CD4-positive, CD25-positive, alpha-beta regulatory T cell (primary cell): Measurements from ENCODE around the gene NTRK3. TPM values are rescaled to one million over a fixed set of nuclear protein-coding genes. Genes with fewer than 3 reads are reported as not detected.

Experiments used
- ATAC-seq, 2 donors: fragments of 150-1000 bp; cut with Tn5 transposase; one replicate each; pipeline ENCODE4 v1.10.0; 2021; ENCODE audit warnings: low read depth in 2 of 2, moderate number of reproducible peaks in 2 of 2, moderate library complexity in 1 of 2
- DNase-seq, 3 donors: peaks; one replicate each; pipeline versions ENCODE4 v3.0.0 to v3.0.0-alpha.2; 2012 to 2022; ENCODE audit warnings: mixed read lengths in 1 of 3
- H3K27ac ChIP-seq: one replicate; pipeline ENCODE4 v1.7.0; 2013; ENCODE audit warnings: mild to moderate bottlenecking, low read length; ENCODE audit not compliant: insufficient read depth, poor library complexity, severe bottlenecking
- H3K27me3 ChIP-seq: one replicate; pipeline ENCODE4 v1.7.0; 2013; ENCODE audit warnings: low read length; ENCODE audit not compliant: control insufficient read depth, insufficient read depth
- H3K36me3 ChIP-seq: one replicate; pipeline ENCODE4 v1.7.0; 2013; ENCODE audit warnings: mild to moderate bottlenecking, low read length, moderate library complexity; ENCODE audit not compliant: control insufficient read depth, insufficient read depth
- H3K4me1 ChIP-seq: 2 replicates; pipeline ENCODE4 v1.7.0; 2013; ENCODE audit warnings: mild to moderate bottlenecking, low read length; ENCODE audit not compliant: insufficient read depth, control insufficient read depth, poor library complexity, severe bottlenecking
- H3K4me3 ChIP-seq: one replicate; pipeline ENCODE4 v1.7.0; 2013; ENCODE audit warnings: low read depth, mild to moderate bottlenecking, low read length, moderate library complexity
- H3K9me3 ChIP-seq, 2 experiments: 1 replicate in 1 of 2; 2 replicates in 1 of 2; pipeline ENCODE4 v1.7.0; 2013; ENCODE audit warnings: low read length in 2 of 2, mild to moderate bottlenecking in 1 of 2, moderate library complexity in 1 of 2; ENCODE audit not compliant: control insufficient read depth in 2 of 2
- H3K27ac Mint-ChIP-seq, 3 donors: one replicate each; pipeline ENCODE4 v1.8.0; 2020 to 2022; ENCODE audit warnings: mild to moderate bottlenecking in 3 of 3, mixed read lengths in 3 of 3, moderate library complexity in 2 of 3
- H3K27me3 Mint-ChIP-seq: one replicate; pipeline ENCODE4 v1.8.0; 2022; ENCODE audit warnings: mild to moderate bottlenecking, mixed read lengths
- H3K36me3 Mint-ChIP-seq: one replicate; pipeline ENCODE4 v1.8.0; 2020; ENCODE audit warnings: mixed read lengths
- H3K4me1 Mint-ChIP-seq, 4 donors: one replicate each; pipeline ENCODE4 v1.8.0; 2020 to 2022; ENCODE audit warnings: mixed read lengths in 4 of 4, mild to moderate bottlenecking in 1 of 4
- H3K4me3 Mint-ChIP-seq, 4 donors: one replicate each; pipeline ENCODE4 v1.8.0; 2020 to 2022; ENCODE audit warnings: mild to moderate bottlenecking in 4 of 4, mixed read lengths in 4 of 4, moderate library complexity in 3 of 4
- H3K9me3 Mint-ChIP-seq, 7 donors: one replicate each; pipeline ENCODE4 v1.8.0; 2020 to 2022; ENCODE audit warnings: mixed read lengths in 7 of 7, mild to moderate bottlenecking in 3 of 7, moderate library complexity in 2 of 7
- polyA plus RNA-seq, 4 donors: library from polyadenylated mRNA; unstranded; fragments of 300-500 nt; fragmentation: Illumina TruSeq; gene quantifications; one replicate each; pipeline ENCODE4 v1.2.3, GENCODE V29; 2021
- total RNA-seq: library from RNA; stranded (reverse); gene quantifications from one replicate; pipeline ENCODE4 v1.2.3, GENCODE V29; 2022

NTRK3 gene
- total and polyA plus RNA-seq, 5 donors from 2014 or later, result not detected

GRCh38 chr15:88246081-88246480 is 10.5 kb downstream of the NTRK3 start:
- H3K36me3 Mint-ChIP-seq, result no peaks in the 10 kb centered on the region
- no peak for DNase-seq
- no peak overlapping the region for H3K4me3 Mint-ChIP-seq
- peaks cover 7% of the 10 kb centered on the region for H3K4me1 ChIP-seq
- no peak overlapping the region for H3K27ac Mint-ChIP-seq
- H3K27ac ChIP-seq, result no peak overlapping the region
- H3K4me3 ChIP-seq, result no peak overlapping the region
- H3K9me3 ChIP-seq, result no peaks in the 10 kb centered on the region
- peaks cover 0 to 2% (median 0%) of the 10 kb centered on the region in 7 donors for H3K9me3 Mint-ChIP-seq
- peaks cover 8% of the 10 kb centered on the region for H3K27me3 Mint-ChIP-seq
- H3K4me1 Mint-ChIP-seq, result peaks cover 0 to 4% (median 0%) of the 10 kb centered on the region in 4 donors
- ATAC-seq, result no peak
- peaks cover 3% of the 10 kb centered on the region for H3K27me3 ChIP-seq
- no peaks in the 10 kb centered on the region for H3K36me3 ChIP-seq

GRCh38 chr15:88243895-88244787 is 12.4 kb downstream of the NTRK3 start:
- Mint-ChIP-seq H3K36me3 (no peaks in the 10 kb centered on the region), H3K27me3 (peaks cover 8% of the 10 kb centered on the region), H3K9me3 (peaks cover 0 to 2% (median 0%) of the 10 kb centered on the region in 7 donors), H3K4me3 (no peak overlapping the region), H3K4me1 (peaks cover 0 to 4% (median 0%) of the 10 kb centered on the region in 4 donors), H3K27ac (no peak overlapping the region)
- Histone ChIP-seq H3K4me1 (peaks cover 7% of the 10 kb centered on the region), H3K36me3 (no peaks in the 10 kb centered on the region), H3K27ac (no peak overlapping the region), H3K27me3 (peaks cover 3% of the 10 kb centered on the region), H3K4me3 (no peak overlapping the region), H3K9me3 (no peaks in the 10 kb centered on the region)
- peak in 1 of 2 donors; percentile 33 for ATAC-seq
- peak in 1 of 3 donors; percentile 34 for DNase-seq

GRCh38 chr15:88242586-88243555 is 13.7 kb downstream of the NTRK3 start:
- H3K9me3 ChIP-seq, result no peaks in the 10 kb centered on the region
- H3K9me3 Mint-ChIP-seq, result peaks cover 0 to 2% (median 0%) of the 10 kb centered on the region in 7 donors
- peaks cover 0 to 4% (median 0%) of the 10 kb centered on the region in 4 donors for H3K4me1 Mint-ChIP-seq
- ATAC-seq, result no peak
- peaks cover 8% of the 10 kb centered on the region for H3K27me3 Mint-ChIP-seq
- no peak for DNase-seq
- no peak overlapping the region for H3K4me3 ChIP-seq
- no peaks in the 10 kb centered on the region for H3K36me3 Mint-ChIP-seq
- no peak overlapping the region for H3K27ac ChIP-seq
- no peak overlapping the region for H3K27ac Mint-ChIP-seq
- peaks cover 7% of the 10 kb centered on the region for H3K4me1 ChIP-seq
- peaks cover 3% of the 10 kb centered on the region for H3K27me3 ChIP-seq
- H3K4me3 Mint-ChIP-seq, result no peak overlapping the region
- H3K36me3 ChIP-seq, result no peaks in the 10 kb centered on the region

GRCh38 chr15:88241461-88241860 is 15.1 kb downstream of the NTRK3 start:
- Histone ChIP-seq H3K4me3 (no peak overlapping the region), H3K9me3 (no peaks in the 10 kb centered on the region), H3K27ac (no peak overlapping the region), H3K36me3 (no peaks in the 10 kb centered on the region), H3K27me3 (peaks cover 3% of the 10 kb centered on the region), H3K4me1 (peaks cover under 1% of the 10 kb centered on the region)
- Mint-ChIP-seq H3K27ac (no peak overlapping the region), H3K9me3 (peaks cover 0 to 2% (median 0%) of the 10 kb centered on the region in 7 donors), H3K4me1 (no peaks in the 10 kb centered on the region), H3K27me3 (peaks cover 7% of the 10 kb centered on the region), H3K36me3 (no peaks in the 10 kb centered on the region), H3K4me3 (no peak overlapping the region)
- ATAC-seq (no peak), DNase-seq (no peak)

GRCh38 chr15:88241060-88241459 is 15.5 kb downstream of the NTRK3 start:
- H3K4me3 ChIP-seq, result no peak overlapping the region
- H3K27ac ChIP-seq, result no peak overlapping the region
- Mint-ChIP-seq H3K4me1 (no peaks in the 10 kb centered on the region), H3K36me3 (no peaks in the 10 kb centered on the region), H3K27me3 (peaks cover 5% of the 10 kb centered on the region), H3K9me3 (peaks cover 0 to 2% (median 0%) of the 10 kb centered on the region in 7 donors), H3K4me3 (no peak overlapping the region), H3K27ac (peak overlapping the region in 2 of 3 donors; percentile 38 to 78)
- no peak for DNase-seq
- H3K36me3 ChIP-seq, result no peaks in the 10 kb centered on the region
- no peaks in the 10 kb centered on the region for H3K4me1 ChIP-seq
- H3K27me3 ChIP-seq, result peaks cover 3% of the 10 kb centered on the region
- no peaks in the 10 kb centered on the region for H3K9me3 ChIP-seq
- no peak for ATAC-seq

GRCh38 chr15:88239594-88239993 is 16.9 kb downstream of the NTRK3 start:
- no peaks in the 10 kb centered on the region for H3K9me3 ChIP-seq
- Mint-ChIP-seq H3K4me3 (no peak overlapping the region), H3K27me3 (peaks cover 8% of the 10 kb centered on the region), H3K27ac (no peak overlapping the region), H3K36me3 (no peaks in the 10 kb centered on the region), H3K4me1 (no peaks in the 10 kb centered on the region), H3K9me3 (peaks cover 0 to 2% (median 0%) of the 10 kb centered on the region in 7 donors)
- peaks cover 3% of the 10 kb centered on the region for H3K27me3 ChIP-seq
- no peaks in the 10 kb centered on the region for H3K36me3 ChIP-seq
- DNase-seq (no peak), ATAC-seq (no peak)
- no peaks in the 10 kb centered on the region for H3K4me1 ChIP-seq
- no peak overlapping the region for H3K4me3 ChIP-seq
- no peak overlapping the region for H3K27ac ChIP-seq

- Mint-ChIP-seq H3K4me3 (no peak overlapping the region), H3K27me3 (peaks cover 9% of the 10 kb centered on the region), H3K27ac (no peak overlapping the region), H3K36me3 (no peaks in the 10 kb centered on the region), H3K4me1 (no peaks in the 10 kb centered on the region), H3K9me3 (peaks cover 0 to 1% (median 0%) of the 10 kb centered on the region in 7 donors)
- no peaks in the 10 kb centered on the region for H3K9me3 ChIP-seq
- DNase-seq (no peak), ATAC-seq (no peak)
- no peak overlapping the region for H3K27ac ChIP-seq
- H3K27me3 ChIP-seq, result no peaks in the 10 kb centered on the region
- H3K4me3 ChIP-seq, result no peak overlapping the region
- H3K36me3 ChIP-seq, result no peaks in the 10 kb centered on the region
- no peaks in the 10 kb centered on the region for H3K4me1 ChIP-seq
Observed at GRCh38 chr15:88238618-88239430, 17.7 kb downstream of the NTRK3 start.
